Measurements from ENCODE around the gene PLA2G4B. TPM values are rescaled to one million over a fixed set of nuclear protein-coding genes. Genes with fewer than 3 reads are reported as not detected.
A peak's percentile ranks its signal among the peaks of the same experiment; 100 is the strongest.

Gene PLA2G4B
- total RNA-seq, 2 donors from 2014 or later: 1.5 to 7.6 TPM

GRCh38 chr15:41795996-41796856, 42.4 kb upstream of the PLA2G4B start:
- WGBS: 45% methylated on average over 10 of the region's 10 CpGs
- no peak overlapping the region for H3K4me3 ChIP-seq
- H3K4me1 ChIP-seq (replicated peaks): no peaks in the 10 kb centered on the region
- no peak for DNase-seq (ENCODE audit: low spot score)
- peak overlapping the region in 1 of 2 donors; percentile 8 for H3K27ac ChIP-seq
- intact Hi-C loops (cut with DNase I): no loop called here
- no peaks in the 10 kb centered on the region for H3K36me3 ChIP-seq
- no peaks in the 10 kb centered on the region for H3K9me3 ChIP-seq
- TF ChIP-seq POLR2A (IDR thresholded peaks at IDR 0.05) (no peak), CTCF (IDR thresholded peaks at IDR 0.05) (no peak), POLR2AphosphoS5 (IDR thresholded peaks at IDR 0.05) (no peak)
- H3K27me3 ChIP-seq (replicated peaks; ENCODE audit: insufficient read depth): no peaks in the 10 kb centered on the region

DNA sequence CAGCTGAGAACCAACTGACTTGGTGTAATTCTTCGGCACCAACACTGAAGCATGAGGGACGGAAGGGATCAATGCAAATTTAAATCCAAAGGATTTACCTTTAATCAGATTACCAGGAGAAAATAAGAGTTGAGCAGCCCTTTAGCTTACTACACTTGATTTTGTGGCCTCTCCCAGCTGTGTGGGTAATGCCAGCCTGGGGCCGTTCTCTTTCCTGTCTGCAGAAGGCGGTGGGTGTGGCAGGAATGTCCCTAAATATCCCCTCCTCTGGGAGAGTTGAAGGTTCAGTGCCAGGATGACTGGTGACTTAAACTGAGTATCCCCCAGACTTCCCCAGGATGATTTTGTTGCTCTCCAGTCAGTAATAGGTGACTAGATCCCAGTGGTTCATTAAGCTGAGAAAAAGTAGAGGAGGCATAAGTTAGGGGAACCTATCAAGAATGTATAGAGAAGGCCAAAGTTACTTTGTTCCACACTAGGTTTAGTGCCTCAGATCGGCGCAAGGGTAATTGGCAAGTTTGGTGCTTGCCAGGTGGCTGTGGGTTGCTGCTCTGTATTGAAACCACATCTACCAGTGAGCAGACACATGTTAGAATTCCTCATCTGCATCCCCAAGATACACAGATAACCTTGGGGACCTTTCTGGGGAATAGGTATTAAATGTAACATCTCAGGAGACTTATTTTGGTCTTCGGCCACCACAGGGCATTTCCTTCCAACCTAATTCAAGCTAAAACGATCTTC, 41.3 kb upstream of the PLA2G4B start:
- Histone ChIP-seq H3K4me1 (replicated peaks) (no peaks in the 10 kb centered on the region), H3K27ac (no peak overlapping the region), H3K27me3 (replicated peaks; ENCODE audit: insufficient read depth) (no peaks in the 10 kb centered on the region), H3K36me3 (no peaks in the 10 kb centered on the region), H3K4me3 (no peak overlapping the region), H3K9me3 (no peaks in the 10 kb centered on the region)
- intact Hi-C loops (cut with DNase I): no loop called here
- TF ChIP-seq POLR2AphosphoS5 (IDR thresholded peaks at IDR 0.05) (no peak), CTCF (IDR thresholded peaks at IDR 0.05) (no peak), POLR2A (IDR thresholded peaks at IDR 0.05) (no peak)
- 76% methylated on average over 8 of the region's 8 CpGs for WGBS
- no peak for DNase-seq (ENCODE audit: low spot score)

GRCh38 chr15:41798607-41799487, 39.8 kb upstream of the PLA2G4B start:
- intact Hi-C loops (cut with DNase I): no loop called here
- H3K27ac ChIP-seq: no peak overlapping the region
- WGBS: 83% methylated on average over 9 of the region's 9 CpGs
- H3K9me3 ChIP-seq: no peaks in the 10 kb centered on the region
- no peak overlapping the region for H3K4me3 ChIP-seq
- no peaks in the 10 kb centered on the region for H3K36me3 ChIP-seq
- TF ChIP-seq CTCF (IDR thresholded peaks at IDR 0.05) (no peak), POLR2AphosphoS5 (IDR thresholded peaks at IDR 0.05) (no peak), POLR2A (IDR thresholded peaks at IDR 0.05) (no peak)
- no peaks in the 10 kb centered on the region for H3K4me1 ChIP-seq (replicated peaks)
- no peaks in the 10 kb centered on the region for H3K27me3 ChIP-seq (replicated peaks; ENCODE audit: insufficient read depth)
- DNase-seq (ENCODE audit: low spot score): no peak

- intact Hi-C loops (cut with DNase I): no loop called here
- Histone ChIP-seq H3K36me3 (no peaks in the 10 kb centered on the region), H3K9me3 (no peaks in the 10 kb centered on the region), H3K27ac (no peak overlapping the region), H3K4me1 (replicated peaks) (no peaks in the 10 kb centered on the region), H3K27me3 (replicated peaks; ENCODE audit: insufficient read depth) (no peaks in the 10 kb centered on the region), H3K4me3 (no peak overlapping the region)
- TF ChIP-seq POLR2A (IDR thresholded peaks at IDR 0.05) (no peak), POLR2AphosphoS5 (IDR thresholded peaks at IDR 0.05) (no peak), CTCF (IDR thresholded peaks at IDR 0.05) (no peak)
- no peak for DNase-seq (ENCODE audit: low spot score)
- 85% methylated on average over 5 of the region's 5 CpGs for WGBS
Observed at GRCh38 chr15:41799488-41799805, 39.2 kb upstream of the PLA2G4B start.

Measured in prostate gland (tissue), 2 donors.